Smooth muscle cell (in vitro differentiated cells): ENCODE measurements around the gene IL22RA2. TPM values are rescaled to one million over a fixed set of nuclear protein-coding genes. Genes with fewer than 3 reads are reported as not detected.

Experiments
- DNase-seq: peaks from one replicate; lab custom pipeline; 2025; ENCODE audit not compliant: unreplicated experiment; lab: John Stamatoyannopoulos, UW
- H2AFZ ChIP-seq: fragments of 200-600 bp; sonication (generic); 2 replicates; pipeline ENCODE4 v1.6.0; 2016; ENCODE audit warnings: antibody characterized with exemption, low read depth, mild to moderate bottlenecking
- H3F3A ChIP-seq: fragments of 200-600 bp; sonication (generic); 2 replicates; pipeline ENCODE4 v1.6.0; 2017; ENCODE audit warnings: antibody characterized with exemption, low read depth
- H3K27ac ChIP-seq: fragments of 200-600 bp; sonication (generic); 2 replicates; pipeline ENCODE4 v1.5.1; 2016; ENCODE audit warnings: low read depth, mild to moderate bottlenecking
- H3K27me3 ChIP-seq: fragments of 200-600 bp; sonication (generic); 2 replicates; pipeline ENCODE4 v1.6.1; 2016; ENCODE audit warnings: low read depth, mild to moderate bottlenecking
- H3K36me3 ChIP-seq: fragments of 200-600 bp; sonication (generic); 2 replicates; pipeline ENCODE4 v1.5.1; 2016; ENCODE audit warnings: low read depth
- H3K4me1 ChIP-seq: fragments of 200-600 bp; sonication (generic); 2 replicates; pipeline ENCODE4 v1.5.1; 2016; ENCODE audit warnings: low read depth
- H3K4me2 ChIP-seq: fragments of 200-600 bp; sonication (generic); 2 replicates; pipeline ENCODE4 v1.6.0; 2016; ENCODE audit warnings: mild to moderate bottlenecking
- H3K4me3 ChIP-seq: fragments of 200-600 bp; sonication (generic); 2 replicates; pipeline ENCODE4 v1.5.1; 2016; ENCODE audit warnings: mild to moderate bottlenecking
- H3K79me2 ChIP-seq: fragments of 200-600 bp; sonication (generic); 2 replicates; pipeline ENCODE4 v1.6.0; 2016; ENCODE audit warnings: low read depth, mild to moderate bottlenecking
- H3K9ac ChIP-seq: fragments of 200-600 bp; sonication (generic); 2 replicates; pipeline ENCODE4 v1.6.0; 2016; ENCODE audit warnings: low read depth
- H3K9me3 ChIP-seq: fragments of 200-600 bp; sonication (generic); replicated peaks from 2 replicates; pipeline ENCODE4 v1.5.1; 2016; ENCODE audit warnings: low read depth
- H4K20me1 ChIP-seq: fragments of 200-600 bp; sonication (generic); 2 replicates; pipeline ENCODE4 v1.6.0; 2016; ENCODE audit warnings: low read depth
- WGBS: methylation state at CpG from one replicate; pipeline ENCODE4 v1.1.7; 2016; ENCODE audit warnings: low lambda C conversion rate; 5-methylcytosine and 5-hydroxymethylcytosine counted together
- polyA plus RNA-seq: library from polyadenylated mRNA; unstranded; fragments of >200 nt; fragmentation: Nextera tagmentation; extraction: Ambion mirVana; gene quantifications from 2 replicates; pipeline ENCODE4 v1.2.1, GENCODE V29; 2016
- total RNA-seq: library from RNA; depleted of rRNA; stranded (reverse); fragments of >200 nt; gene quantifications from 2 replicates; pipeline ENCODE4 v1.2.3, GENCODE V29; 2014
- TF ChIP-seq, protein P1 (sequence below): fragments of 200-600 bp; sonication (generic); IDR thresholded peaks from 2 replicates; pipeline ENCODE4 v1.5.1; 2017; ENCODE audit warnings: borderline replicate concordance, mild to moderate bottlenecking, antibody characterized with exemption; ENCODE audit not compliant: insufficient read depth, poor library complexity, severe bottlenecking

IL22RA2 gene
- total and polyA plus RNA-seq, 2 experiments from 2014 or later = not detected

DNA sequence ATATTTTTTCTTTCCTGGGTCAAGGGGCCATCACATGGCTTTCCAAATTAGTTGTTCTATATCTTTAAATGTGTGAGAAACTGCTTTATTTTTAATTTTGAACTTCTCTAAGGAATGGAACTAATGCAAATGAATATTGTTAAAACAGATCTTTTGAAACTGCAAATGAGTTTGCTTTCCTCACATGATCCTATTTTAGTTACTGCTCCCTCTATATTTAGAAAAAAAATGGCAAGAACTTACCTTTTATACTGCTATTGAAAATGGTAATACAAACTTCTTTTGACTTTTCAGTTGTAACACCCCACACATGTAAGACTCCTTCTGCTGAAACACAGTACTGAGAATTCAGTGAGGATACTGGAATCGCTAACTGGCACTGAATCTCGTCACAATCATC is 29.8 kb upstream of the IL22RA2 start:
- Histone ChIP-seq H3K27ac (no peak overlapping the region), H2AFZ (no peak overlapping the region), H3K4me1 (no peaks in the 10 kb centered on the region), H3K79me2 (peaks cover 23% of the 10 kb centered on the region), H3K9ac (no peak overlapping the region), H3K4me2 (no peak overlapping the region), H4K20me1 (peaks cover 29% of the 10 kb centered on the region), H3K36me3 (peaks cover 40% of the 10 kb centered on the region), H3K27me3 (no peaks in the 10 kb centered on the region), H3F3A (peaks cover 2% of the 10 kb centered on the region), H3K9me3 (no peaks in the 10 kb centered on the region), H3K4me3 (no peak overlapping the region)
- no peak for DNase-seq
- TF ChIP-seq, protein P1, sequence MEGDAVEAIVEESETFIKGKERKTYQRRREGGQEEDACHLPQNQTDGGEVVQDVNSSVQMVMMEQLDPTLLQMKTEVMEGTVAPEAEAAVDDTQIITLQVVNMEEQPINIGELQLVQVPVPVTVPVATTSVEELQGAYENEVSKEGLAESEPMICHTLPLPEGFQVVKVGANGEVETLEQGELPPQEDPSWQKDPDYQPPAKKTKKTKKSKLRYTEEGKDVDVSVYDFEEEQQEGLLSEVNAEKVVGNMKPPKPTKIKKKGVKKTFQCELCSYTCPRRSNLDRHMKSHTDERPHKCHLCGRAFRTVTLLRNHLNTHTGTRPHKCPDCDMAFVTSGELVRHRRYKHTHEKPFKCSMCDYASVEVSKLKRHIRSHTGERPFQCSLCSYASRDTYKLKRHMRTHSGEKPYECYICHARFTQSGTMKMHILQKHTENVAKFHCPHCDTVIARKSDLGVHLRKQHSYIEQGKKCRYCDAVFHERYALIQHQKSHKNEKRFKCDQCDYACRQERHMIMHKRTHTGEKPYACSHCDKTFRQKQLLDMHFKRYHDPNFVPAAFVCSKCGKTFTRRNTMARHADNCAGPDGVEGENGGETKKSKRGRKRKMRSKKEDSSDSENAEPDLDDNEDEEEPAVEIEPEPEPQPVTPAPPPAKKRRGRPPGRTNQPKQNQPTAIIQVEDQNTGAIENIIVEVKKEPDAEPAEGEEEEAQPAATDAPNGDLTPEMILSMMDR = no peak
- 98% methylated on average over 2 of the region's 2 CpGs for WGBS

- TF ChIP-seq, protein P1 = no peak
- Histone ChIP-seq H3K27me3 (no peaks in the 10 kb centered on the region), H3K4me2 (no peak overlapping the region), H3K9ac (no peak overlapping the region), H3K4me1 (no peaks in the 10 kb centered on the region), H3F3A (peaks cover 2% of the 10 kb centered on the region), H4K20me1 (peaks cover 18% of the 10 kb centered on the region), H3K79me2 (peaks cover 12% of the 10 kb centered on the region), H3K9me3 (no peaks in the 10 kb centered on the region), H3K36me3 (peaks cover 44% of the 10 kb centered on the region), H3K4me3 (no peak overlapping the region), H3K27ac (no peak overlapping the region), H2AFZ (no peak overlapping the region)
- DNase-seq = no peak
- 95% methylated on average over 6 of the region's 6 CpGs for WGBS
Observed at GRCh38 chr6:137202078-137202477, 28.6 kb upstream of the IL22RA2 start.

DNA sequence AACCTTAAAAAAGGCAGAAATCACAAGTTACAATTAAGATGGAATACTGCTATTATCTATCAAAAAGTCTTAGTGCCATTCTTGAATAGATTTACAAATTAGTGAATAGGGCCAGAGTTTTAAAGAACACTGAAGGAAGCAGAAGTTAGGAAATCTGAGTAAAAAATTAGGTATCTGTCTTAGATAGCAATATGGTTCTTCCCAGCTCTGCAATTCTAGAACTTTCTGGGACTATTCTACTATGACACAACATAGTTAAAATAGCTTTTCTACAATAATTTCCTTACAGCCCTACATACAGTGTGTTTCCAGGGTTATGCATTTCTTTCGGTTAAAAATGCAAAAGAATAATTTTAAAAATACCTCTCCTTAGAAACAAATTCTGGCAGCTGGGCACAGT is 27.6 kb upstream of the IL22RA2 start:
- Histone ChIP-seq H3K4me1 (no peaks in the 10 kb centered on the region), H3F3A (no peaks in the 10 kb centered on the region), H3K9me3 (no peaks in the 10 kb centered on the region), H3K79me2 (peaks cover 2% of the 10 kb centered on the region), H3K36me3 (peaks cover 38% of the 10 kb centered on the region), H3K27me3 (no peaks in the 10 kb centered on the region), H3K4me2 (no peak overlapping the region), H2AFZ (no peak overlapping the region), H3K4me3 (no peak overlapping the region), H3K9ac (no peak overlapping the region), H4K20me1 (peaks cover 7% of the 10 kb centered on the region), H3K27ac (no peak overlapping the region)
- 100% methylated on average over 1 of the region's 1 CpG for WGBS
- DNase-seq = no peak
- TF ChIP-seq, protein P1 = no peak

GRCh38 chr6:137200288-137200687 is 26.8 kb upstream of the IL22RA2 start:
- Histone ChIP-seq H3K9me3 (no peaks in the 10 kb centered on the region), H3K4me2 (no peak overlapping the region), H3K27me3 (no peaks in the 10 kb centered on the region), H3K4me3 (no peak overlapping the region), H3K79me2 (no peaks in the 10 kb centered on the region), H2AFZ (no peak overlapping the region), H4K20me1 (peaks cover under 1% of the 10 kb centered on the region), H3F3A (no peaks in the 10 kb centered on the region), H3K36me3 (peaks cover 38% of the 10 kb centered on the region), H3K27ac (no peak overlapping the region), H3K4me1 (no peaks in the 10 kb centered on the region), H3K9ac (no peak overlapping the region)
- TF ChIP-seq, protein P1 = no peak
- DNase-seq = no peak
- WGBS = 96% methylated on average over 4 of the region's 4 CpGs
